Mesangial cell (primary cell): ENCODE measurements around the gene FUCA2. TPM values are rescaled to one million over a fixed set of nuclear protein-coding genes. Genes with fewer than 3 reads are reported as not detected.

Source experiments
- total RNA-seq: library from RNA; depleted of rRNA; stranded (reverse); fragments of >200 nt; gene quantifications from 2 replicates; pipeline ENCODE4 v1.2.3, GENCODE V29; 2015

The FUCA2 gene
- 44.8 and 45.9 TPM in 2 replicates for total RNA-seq

DNA sequence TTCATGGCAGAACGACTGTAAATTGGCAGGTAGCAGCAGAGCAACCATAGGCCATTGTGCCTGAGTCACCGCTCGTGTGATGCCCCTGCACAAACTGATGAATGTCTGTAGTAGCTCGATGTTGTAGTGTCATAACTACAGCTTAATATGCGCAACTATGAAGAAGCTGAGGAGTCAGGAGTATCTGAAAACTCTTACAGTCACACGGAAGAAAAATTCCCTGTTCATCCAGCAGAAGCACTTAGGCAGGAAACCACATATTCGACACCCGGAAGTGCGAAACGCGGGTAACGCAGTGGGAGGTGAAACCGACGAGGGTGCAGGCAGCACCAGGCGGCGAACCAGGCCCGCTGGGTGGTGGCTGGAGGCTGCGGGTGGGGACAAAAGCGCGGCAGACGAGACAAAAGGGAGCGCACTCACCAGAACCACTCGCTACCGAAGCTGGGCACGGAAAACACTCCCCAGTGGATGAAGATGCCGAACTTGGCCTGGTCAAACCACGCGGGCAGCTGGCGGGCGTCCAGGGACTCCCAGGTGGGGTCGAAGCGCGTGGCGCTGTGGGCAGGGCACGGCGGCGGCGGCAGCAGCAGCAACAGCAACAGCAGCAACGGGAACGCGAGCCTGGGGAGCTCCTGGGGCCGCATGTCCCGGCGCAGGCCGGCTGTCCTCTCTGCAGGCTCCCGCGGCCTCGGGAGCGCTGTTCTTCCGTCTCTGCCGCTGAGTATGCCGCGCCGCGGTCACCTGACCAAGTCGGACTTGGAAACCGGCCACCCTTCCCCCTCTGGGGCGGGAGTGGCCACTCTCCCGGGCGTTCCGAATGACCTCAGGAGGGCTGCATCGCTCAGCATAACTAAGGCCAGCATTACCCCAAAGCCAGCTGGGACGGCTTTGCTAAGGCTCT lies at the start of gene FUCA2:
TSS of gene FUCA2 (minus strand) at position 730 of the 901 bp plus-strand sequence. CDS start at position 644, 86 bp downstream.

DNA sequence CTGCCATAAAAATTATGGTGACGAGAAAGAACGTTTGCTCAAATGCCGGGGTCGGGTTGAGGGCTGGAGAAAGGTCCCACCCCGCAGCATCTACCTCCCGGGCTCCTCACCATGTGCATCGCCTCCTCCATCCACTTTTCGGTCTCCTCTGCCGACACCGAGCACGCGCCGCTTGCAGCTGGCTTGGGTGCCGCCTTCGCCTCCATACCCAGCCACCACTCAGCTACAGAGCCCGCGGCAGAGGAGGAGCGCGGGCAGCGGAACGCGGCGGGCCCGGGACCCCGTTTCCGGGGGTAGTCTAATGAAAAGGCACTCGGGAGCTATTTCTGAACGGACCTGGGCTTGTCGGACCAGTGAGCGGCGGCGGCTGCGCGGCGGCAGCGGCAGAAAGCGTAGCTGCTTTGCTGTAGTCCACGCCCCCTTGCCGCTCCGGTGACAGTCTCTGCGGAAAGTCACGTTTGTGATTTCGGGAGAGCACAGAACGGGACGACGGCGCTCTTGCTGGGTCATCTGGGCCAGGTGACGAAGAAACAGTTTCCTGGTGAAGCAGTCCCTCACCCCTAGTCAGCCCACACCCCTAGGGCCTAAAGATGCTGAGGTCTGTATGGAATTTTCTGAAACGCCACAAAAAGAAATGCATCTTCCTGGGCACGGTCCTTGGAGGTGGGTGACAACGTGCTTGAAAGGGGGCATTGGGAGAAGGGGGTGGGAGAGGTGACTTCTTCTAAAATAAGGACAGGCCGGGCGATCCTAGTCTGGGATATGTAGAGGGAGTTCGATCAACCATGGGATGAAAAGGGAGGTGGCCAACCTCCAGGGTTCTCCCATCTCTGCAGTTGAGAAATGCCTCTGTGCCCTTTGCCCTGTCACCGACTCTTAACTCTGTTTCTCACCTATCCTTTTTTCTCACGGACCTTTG lies 60.8 kb downstream of the FUCA2 start, which contains the start of the genes ADAT2 and PEX3:
TSS of gene ADAT2 (minus strand) at position 243 of the 919 bp plus-strand sequence. CDS start at position 206, 37 bp downstream.
TSS of gene PEX3 (plus strand) at position 353 of the 919 bp plus-strand sequence. CDS start at position 591, 238 bp downstream.

Other genes with a start within 250 kb of the FUCA2 start
- 2.9 and 4.4 TPM in 2 replicates for gene ADAT2, start 61.0 kb downstream of the FUCA2 start, total RNA-seq
- 7.2 and 10.1 TPM in 2 replicates for gene PEX3, start 60.9 kb downstream of the FUCA2 start, total RNA-seq
- 14.2 and 19.6 TPM in 2 replicates for gene PHACTR2, start 166.2 kb upstream of the FUCA2 start, total RNA-seq